Fibroblast of lung (primary cell): Measurements from ENCODE around the gene SEMA4B. TPM values are rescaled to one million over a fixed set of nuclear protein-coding genes. Genes with fewer than 3 reads are reported as not detected.

Experiments
- DNase-seq, 2 donors: peaks; one replicate each; pipeline versions ENCODE4 v3.0.0 to v3.0.0-alpha.2; 2010; ENCODE audit warnings: low read depth in 2 of 2
- H2AFZ ChIP-seq: 2 replicates; pipeline ENCODE4 v1.5.1; 2012; ENCODE audit warnings: low read length, control low read depth, inconsistent platforms
- H3K27ac ChIP-seq: 2 replicates; pipeline ENCODE4 v1.5.1; 2011; ENCODE audit warnings: low read length, control low read depth; ENCODE audit not compliant: insufficient read depth
- H3K27me3 ChIP-seq: 2 replicates; pipeline ENCODE4 v1.5.1; 2011; ENCODE audit warnings: mild to moderate bottlenecking, low read length; ENCODE audit not compliant: control insufficient read depth, insufficient read depth
- H3K36me3 ChIP-seq: 2 replicates; pipeline ENCODE4 v1.5.1; 2011; ENCODE audit warnings: low read length; ENCODE audit not compliant: control insufficient read depth, insufficient read depth
- H3K4me1 ChIP-seq: 2 replicates; pipeline ENCODE4 v1.5.1; 2011; ENCODE audit warnings: low read length; ENCODE audit not compliant: control insufficient read depth, insufficient read depth; ENCODE audit errors: extremely low read depth
- H3K4me2 ChIP-seq: 2 replicates; pipeline ENCODE4 v1.5.1; 2011; ENCODE audit warnings: low read length, control low read depth; ENCODE audit not compliant: insufficient read depth; ENCODE audit errors: extremely low read depth
- H3K4me3 ChIP-seq, 4 experiments: fragments of 200-600 bp in 1 of 4; sonication (generic) in 1 of 4; replicated peaks in 1 of 4; 2 replicates each; pipeline ENCODE4 v1.5.1; 2011 to 2016; ENCODE audit warnings: low read length in 4 of 4, low read depth in 3 of 4, mild to moderate bottlenecking in 3 of 4, control low read depth in 2 of 4, inconsistent platforms in 1 of 4, mixed read lengths in 1 of 4; ENCODE audit not compliant: insufficient read depth in 1 of 4; ENCODE audit errors: control extremely low read depth in 1 of 4
- H3K79me2 ChIP-seq: 2 replicates; pipeline ENCODE4 v1.5.1; 2012; ENCODE audit warnings: mild to moderate bottlenecking, low read length, inconsistent platforms; ENCODE audit not compliant: control insufficient read depth, insufficient read depth
- H3K9ac ChIP-seq: 2 replicates; pipeline ENCODE4 v1.5.1; 2011; ENCODE audit warnings: mild to moderate bottlenecking, low read length, control low read depth; ENCODE audit not compliant: insufficient read depth
- H3K9me3 ChIP-seq: 2 replicates; pipeline ENCODE4 v1.5.1; 2012; ENCODE audit warnings: low read depth, low read length; ENCODE audit not compliant: control insufficient read depth, insufficient read depth
- H4K20me1 ChIP-seq: 2 replicates; pipeline ENCODE4 v1.5.1; 2011; ENCODE audit warnings: low read length; ENCODE audit not compliant: control insufficient read depth, insufficient read depth; ENCODE audit errors: extremely low read depth
- EZH2 ChIP-seq: IDR thresholded peaks from 2 replicates; pipeline ENCODE4 v1.5.1; 2012; ENCODE audit warnings: low read length, control low read depth, mild to moderate bottlenecking; ENCODE audit errors: missing control alignments
- polyA plus RNA-seq, 2 donors: library from polyadenylated mRNA; depleted of rRNA in 1 of 2; stranded (reverse) in 1 of 2; unstranded in 1 of 2; fragments of >200 nt; gene quantifications; 2 replicates each; pipeline ENCODE4 v1.2.1, GENCODE V29; 2011 to 2012; ENCODE audit warnings: missing spikeins in 1 of 2
- total RNA-seq: library from RNA; depleted of rRNA; stranded (reverse); fragments of >200 nt; gene quantifications from 2 replicates; pipeline ENCODE4 v1.2.1, GENCODE V29; 2014
- TF ChIP-seq, protein P1 (sequence below), 2 donors: IDR thresholded peaks in 1 of 2; conservative IDR thresholded peaks in 1 of 2; 1 replicate in 1 of 2; 2 replicates in 1 of 2; pipeline ENCODE4 v1.5.1; 2011 to 2012; ENCODE audit warnings: low read length in 2 of 2, control low read depth in 1 of 2, inconsistent platforms in 1 of 2, low read depth in 1 of 2, mild to moderate bottlenecking in 1 of 2

SEMA4B gene
- total and polyA plus RNA-seq, 2 donors (not counting 1 experiment from before 2014, with no cell fraction given): 12.8 to 30.4 TPM

DNA sequence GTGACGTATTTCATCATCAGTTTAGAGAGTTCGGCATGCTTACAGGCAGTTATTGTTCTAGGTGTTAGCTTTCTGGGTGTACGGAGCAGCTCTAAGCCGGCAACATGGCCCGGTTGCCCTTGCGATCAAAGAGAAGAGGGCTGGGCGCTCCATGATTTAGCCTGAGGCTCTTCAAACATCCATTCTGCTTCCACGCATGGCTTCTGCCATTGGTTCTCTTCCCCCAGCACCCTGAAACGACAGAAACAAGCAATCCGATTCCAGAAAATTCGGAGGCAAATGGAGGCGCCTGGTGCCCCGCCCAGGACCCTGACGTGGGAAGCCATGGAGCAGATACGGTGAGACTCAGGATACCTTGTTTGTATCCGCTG is 64.9 kb downstream of the SEMA4B start:
- peak; percentile 21 to 45 for DNase-seq
- peaks cover 43% of the 10 kb centered on the region for H3K79me2 ChIP-seq
- no peak for TF ChIP-seq EZH2

DNA sequence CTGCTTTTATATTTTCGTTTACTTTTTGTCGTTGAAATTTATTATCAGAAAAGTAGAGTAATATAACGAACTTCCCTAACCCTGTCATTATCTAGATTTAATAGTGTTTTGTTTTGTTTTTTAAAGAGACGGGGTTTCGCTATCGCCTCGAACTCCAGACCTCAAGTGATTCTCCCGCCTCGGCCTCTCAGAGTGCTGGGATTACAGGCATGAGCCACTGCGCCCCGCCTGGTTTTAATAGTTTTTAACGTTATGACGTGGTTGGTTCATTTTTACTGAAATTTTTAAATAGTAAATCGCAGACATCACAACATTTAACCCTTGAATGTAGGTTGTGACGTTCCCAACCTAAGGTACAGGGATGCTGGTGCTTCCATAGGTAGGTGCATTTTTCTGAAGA is 65.4 kb downstream of the SEMA4B start:
- peak overlapping the region; percentile 93 for H3K27ac ChIP-seq
- H3K27me3 ChIP-seq: no peaks in the 10 kb centered on the region
- H3K4me3 ChIP-seq: peak overlapping the region; percentile 91 to 99 (median 95)
- DNase-seq: peak; percentile 22 to 29
- peaks cover 5% of the 10 kb centered on the region for H3K36me3 ChIP-seq
- no peaks in the 10 kb centered on the region for H4K20me1 ChIP-seq
- TF ChIP-seq EZH2: no peak
- H3K9ac ChIP-seq: peak overlapping the region; percentile 92
- H2AFZ ChIP-seq: no peak overlapping the region
- peaks cover 45% of the 10 kb centered on the region for H3K79me2 ChIP-seq
- peak overlapping the region; percentile 87 for H3K4me2 ChIP-seq
- no peaks in the 10 kb centered on the region for H3K9me3 ChIP-seq
- peaks cover 9% of the 10 kb centered on the region for H3K4me1 ChIP-seq

More for the DNA sequence above, 64.9 kb downstream of the SEMA4B start:
- no peaks in the 10 kb centered on the region for H3K27me3 ChIP-seq
- peaks cover 9% of the 10 kb centered on the region for H3K4me1 ChIP-seq
- H3K27ac ChIP-seq: peak overlapping the region; percentile 93
- peaks cover 3% of the 10 kb centered on the region for H3K36me3 ChIP-seq
- H3K4me2 ChIP-seq: peak overlapping the region; percentile 87
- peak overlapping the region; percentile 92 for H3K9ac ChIP-seq
- H3K4me3 ChIP-seq: peak overlapping the region; percentile 91 to 99 (median 95)
- H2AFZ ChIP-seq: peak overlapping the region; percentile 76
- no peaks in the 10 kb centered on the region for H3K9me3 ChIP-seq
- H4K20me1 ChIP-seq: no peaks in the 10 kb centered on the region

DNA sequence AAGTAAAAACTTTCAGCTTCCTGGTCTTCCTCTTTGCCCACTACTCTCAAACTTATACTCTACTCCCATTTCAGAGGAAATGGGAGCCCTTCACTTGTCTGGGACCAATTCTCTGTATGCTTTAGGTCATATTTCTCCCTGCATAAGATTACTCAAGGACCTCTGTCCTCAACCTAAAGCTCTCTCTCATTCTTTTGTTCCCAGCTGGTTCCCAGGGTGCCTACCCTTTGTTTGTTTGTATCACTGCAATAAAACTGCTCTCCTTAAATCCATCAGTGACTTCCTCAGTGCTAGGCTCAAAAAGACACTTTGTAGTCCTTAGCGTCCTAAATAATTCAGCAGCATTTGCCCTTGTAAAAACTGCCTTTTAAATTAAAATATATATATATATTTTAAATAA is 67.3 kb downstream of the SEMA4B start:
- Histone ChIP-seq H3K4me2 (no peak overlapping the region), H3K4me3 (peak overlapping the region in 2 of 4 experiments; percentile 0 to 12)

More for the DNA sequence above, 67.3 kb downstream of the SEMA4B start:
- Histone ChIP-seq H3K9me3 (no peaks in the 10 kb centered on the region), H3K36me3 (peaks cover 5% of the 10 kb centered on the region), H3K9ac (no peak overlapping the region), H4K20me1 (no peaks in the 10 kb centered on the region), H3K27ac (no peak overlapping the region), H3K27me3 (no peaks in the 10 kb centered on the region), H2AFZ (no peak overlapping the region), H3K4me1 (peaks cover 9% of the 10 kb centered on the region), H3K79me2 (peaks cover 50% of the 10 kb centered on the region)
- TF ChIP-seq EZH2: no peak
- TF ChIP-seq, protein P1, sequence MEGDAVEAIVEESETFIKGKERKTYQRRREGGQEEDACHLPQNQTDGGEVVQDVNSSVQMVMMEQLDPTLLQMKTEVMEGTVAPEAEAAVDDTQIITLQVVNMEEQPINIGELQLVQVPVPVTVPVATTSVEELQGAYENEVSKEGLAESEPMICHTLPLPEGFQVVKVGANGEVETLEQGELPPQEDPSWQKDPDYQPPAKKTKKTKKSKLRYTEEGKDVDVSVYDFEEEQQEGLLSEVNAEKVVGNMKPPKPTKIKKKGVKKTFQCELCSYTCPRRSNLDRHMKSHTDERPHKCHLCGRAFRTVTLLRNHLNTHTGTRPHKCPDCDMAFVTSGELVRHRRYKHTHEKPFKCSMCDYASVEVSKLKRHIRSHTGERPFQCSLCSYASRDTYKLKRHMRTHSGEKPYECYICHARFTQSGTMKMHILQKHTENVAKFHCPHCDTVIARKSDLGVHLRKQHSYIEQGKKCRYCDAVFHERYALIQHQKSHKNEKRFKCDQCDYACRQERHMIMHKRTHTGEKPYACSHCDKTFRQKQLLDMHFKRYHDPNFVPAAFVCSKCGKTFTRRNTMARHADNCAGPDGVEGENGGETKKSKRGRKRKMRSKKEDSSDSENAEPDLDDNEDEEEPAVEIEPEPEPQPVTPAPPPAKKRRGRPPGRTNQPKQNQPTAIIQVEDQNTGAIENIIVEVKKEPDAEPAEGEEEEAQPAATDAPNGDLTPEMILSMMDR (conservative IDR thresholded peaks at IDR 0.05 in 1 of 2, IDR thresholded peaks at IDR 0.05 in 1 of 2; ENCODE audit: low read depth in 1 of 2, low read length in 2 of 2): no peak
- no peak for DNase-seq
